ENCODE results near the gene LRRC57.

LRRC57 gene

DNA sequence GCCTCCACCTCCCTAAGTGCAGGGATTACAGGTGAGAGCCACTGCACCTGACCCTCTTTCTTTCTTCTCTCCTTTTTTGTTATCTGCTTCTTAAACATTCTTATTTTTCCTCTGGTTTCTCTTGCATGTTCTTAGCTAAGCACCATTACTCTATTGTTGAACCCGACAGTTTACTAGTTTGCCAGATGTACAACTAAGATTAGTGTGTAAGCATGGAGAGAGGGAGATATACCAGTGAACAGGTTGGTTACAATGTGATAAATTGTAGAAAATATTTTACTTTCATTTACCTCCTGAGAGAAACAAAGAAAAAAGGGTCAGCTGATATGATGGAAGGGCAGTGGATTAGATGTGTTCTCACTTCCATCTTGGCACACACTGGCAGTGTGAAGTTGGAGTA lies 5.0 kb upstream of the LRRC57 start:
- in situ Hi-C loops (cut with MboI; ENCODE audit: low sequenced_read_pairs): no loop called here

DNA sequence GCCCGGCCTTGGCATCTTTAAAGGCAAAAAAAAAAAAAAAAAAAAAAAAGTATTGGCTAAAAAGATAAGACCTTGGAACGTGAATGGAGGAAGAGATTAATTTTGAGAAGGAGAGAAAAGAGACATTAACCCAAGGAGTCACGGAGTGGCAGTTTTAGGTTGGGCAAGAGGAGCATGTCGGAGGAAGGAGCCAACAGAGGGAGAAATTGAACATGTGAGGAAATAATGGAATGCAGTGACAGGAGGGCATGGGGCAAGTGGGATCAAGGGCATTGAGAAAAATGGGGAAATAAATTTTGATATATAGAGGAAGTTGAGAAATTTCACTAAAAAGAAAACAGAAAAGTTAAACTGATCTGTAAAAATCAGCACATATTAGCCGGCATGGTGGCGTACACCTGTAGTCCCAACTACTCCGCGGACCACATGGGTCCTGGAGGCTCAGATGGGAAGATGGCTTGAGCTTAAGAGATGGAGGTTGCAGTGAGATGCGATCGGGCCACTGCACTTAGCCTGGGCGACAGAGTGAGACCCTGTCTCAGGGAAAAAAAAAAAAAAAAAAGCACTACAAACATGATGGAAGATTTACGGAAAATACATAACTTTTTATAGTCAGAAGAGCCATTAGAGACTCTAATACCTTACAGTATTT lies 1.3 kb upstream of the LRRC57 start:
- in situ Hi-C loops (cut with MboI; ENCODE audit: low sequenced_read_pairs): no loop called here

DNA sequence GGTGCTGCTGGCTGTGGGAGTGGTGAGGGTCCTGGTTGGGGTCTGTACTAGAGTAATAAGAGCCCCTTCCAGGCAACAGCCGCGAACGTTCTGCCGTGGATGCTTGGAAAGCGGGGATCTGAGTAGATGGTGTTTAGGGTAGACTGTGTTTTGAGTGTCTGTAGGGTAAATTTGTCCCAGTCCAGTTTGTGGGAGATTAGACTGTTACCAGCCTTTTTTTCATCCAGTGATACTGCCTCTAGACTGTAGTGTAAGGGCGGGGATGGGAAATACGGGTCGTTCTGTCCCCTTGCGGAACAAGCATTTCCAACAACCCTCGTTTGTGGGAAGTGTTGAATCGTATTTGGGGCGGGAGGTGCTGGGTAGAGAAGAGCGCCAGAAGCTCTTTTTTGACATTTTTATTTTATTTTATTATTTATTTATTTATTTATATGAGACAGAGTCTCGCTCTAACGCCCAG lies 469 bp upstream of the LRRC57 start:
- in situ Hi-C loops (cut with MboI; ENCODE audit: low sequenced_read_pairs): no loop called here

DNA sequence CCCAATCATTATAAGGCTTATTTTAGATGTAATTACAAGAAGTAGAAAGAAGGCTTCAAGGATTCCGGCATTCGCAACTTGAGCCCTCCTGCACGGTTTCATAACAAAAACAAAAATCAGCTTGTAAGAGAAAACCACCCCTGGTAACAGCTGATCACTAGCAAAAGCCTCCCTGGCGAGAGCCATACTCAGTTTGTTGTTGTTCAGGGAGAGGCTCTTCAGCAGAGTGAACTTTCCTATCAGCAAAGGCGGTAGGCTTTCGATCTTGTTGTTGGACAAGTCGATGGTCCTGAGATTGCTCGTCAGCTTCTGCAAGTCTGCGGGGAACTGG lies 710 bp downstream of the LRRC57 start:
- in situ Hi-C loops (cut with MboI; ENCODE audit: low sequenced_read_pairs): no loop called here

DNA sequence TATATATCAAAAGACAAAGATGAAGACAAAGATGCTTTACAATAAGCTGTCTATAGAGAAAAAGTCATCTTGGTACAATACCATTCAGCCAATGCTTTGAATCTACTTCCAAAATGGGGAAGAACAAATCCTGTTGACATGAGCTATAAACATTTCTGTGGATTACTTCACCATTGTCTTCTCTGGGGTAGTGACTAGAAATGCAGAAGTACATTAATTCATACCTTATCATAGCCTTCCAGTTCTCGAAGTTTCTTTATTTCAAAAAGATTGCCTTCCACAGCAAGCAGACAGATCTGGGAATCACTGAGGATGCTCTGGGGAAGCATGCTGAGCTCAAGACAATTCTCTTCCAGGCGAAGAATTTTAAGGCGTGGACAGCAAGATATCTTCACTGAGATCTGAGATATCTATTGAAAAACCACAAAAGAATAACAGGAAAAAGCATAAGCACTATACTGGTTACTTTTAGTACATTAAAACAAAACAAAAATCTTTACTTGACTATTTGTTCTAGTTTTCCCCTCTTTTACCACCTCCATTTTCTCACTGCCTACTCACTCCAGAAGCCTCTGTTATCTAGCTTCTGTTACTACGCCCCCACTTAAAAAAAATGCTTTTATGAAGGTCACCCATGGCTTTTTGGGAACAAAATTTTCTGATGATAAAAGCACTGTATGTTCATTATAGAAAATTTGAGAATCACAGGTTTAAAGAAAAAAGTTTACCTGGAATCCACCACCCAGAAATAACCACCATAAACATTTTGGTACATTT lies 3.6 kb downstream of the LRRC57 start:
- in situ Hi-C loops (cut with MboI; ENCODE audit: low sequenced_read_pairs): no loop called here

DNA sequence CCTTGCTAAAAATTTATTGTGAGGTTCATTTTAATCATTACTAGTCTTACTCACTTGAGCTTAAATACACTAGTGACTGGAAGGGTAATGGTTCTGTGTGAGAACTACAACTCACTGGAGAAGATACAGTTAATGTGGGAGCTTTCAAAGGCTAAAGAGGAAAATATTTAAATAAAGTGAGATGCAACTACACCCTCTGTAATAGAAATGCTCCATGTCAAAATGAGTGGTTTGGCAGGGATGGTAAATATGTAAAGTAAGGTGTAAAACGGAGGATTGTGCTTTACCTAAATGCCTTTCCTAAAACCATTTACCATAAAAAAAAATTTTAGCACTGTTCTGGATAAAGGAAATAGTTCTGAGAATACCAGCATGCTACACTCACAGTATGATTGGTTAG lies 15.3 kb downstream of the LRRC57 start:
- in situ Hi-C loops (cut with MboI; ENCODE audit: low sequenced_read_pairs): no loop called here

DNA sequence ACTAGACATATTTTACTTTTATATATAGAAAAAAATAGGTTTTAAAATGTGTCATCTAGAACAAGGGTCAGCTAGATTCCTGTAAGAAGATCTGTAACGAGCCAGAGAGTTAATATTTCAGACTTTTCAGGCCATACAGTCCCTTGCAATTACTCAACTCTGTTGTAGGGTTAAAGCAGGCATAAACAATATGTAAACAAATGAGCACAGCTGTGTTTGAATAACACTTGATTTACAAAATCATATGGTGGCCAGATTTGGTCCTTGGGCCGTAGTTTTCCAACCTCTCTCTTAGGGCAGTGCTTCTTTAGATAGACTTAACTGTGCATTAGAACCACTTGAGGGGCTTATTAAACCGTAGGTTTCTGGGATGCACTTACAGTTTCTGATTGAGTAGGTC lies 19.6 kb downstream of the LRRC57 start:
- in situ Hi-C loops (cut with MboI; ENCODE audit: low sequenced_read_pairs): no loop called here

DNA sequence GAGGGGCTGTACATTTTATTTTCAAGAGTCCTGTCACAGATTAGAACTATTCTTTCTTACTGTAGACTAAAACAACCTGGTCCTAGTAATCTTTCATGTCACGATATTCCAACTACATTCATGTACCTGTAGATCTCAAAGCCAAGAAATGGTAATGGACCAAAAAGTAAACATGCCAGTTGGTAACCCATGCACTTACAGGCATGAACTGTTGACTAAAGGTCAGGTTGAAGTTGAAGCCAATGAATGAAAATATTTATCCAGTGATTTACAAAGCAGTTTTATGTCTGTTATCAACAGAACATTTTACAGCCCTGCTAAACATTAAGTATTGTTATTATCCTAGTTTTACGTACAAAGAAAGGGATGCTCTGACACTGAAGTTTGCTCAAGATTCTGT lies 25.3 kb downstream of the LRRC57 start:
- in situ Hi-C loops (cut with MboI; ENCODE audit: low sequenced_read_pairs): no loop called here

DNA sequence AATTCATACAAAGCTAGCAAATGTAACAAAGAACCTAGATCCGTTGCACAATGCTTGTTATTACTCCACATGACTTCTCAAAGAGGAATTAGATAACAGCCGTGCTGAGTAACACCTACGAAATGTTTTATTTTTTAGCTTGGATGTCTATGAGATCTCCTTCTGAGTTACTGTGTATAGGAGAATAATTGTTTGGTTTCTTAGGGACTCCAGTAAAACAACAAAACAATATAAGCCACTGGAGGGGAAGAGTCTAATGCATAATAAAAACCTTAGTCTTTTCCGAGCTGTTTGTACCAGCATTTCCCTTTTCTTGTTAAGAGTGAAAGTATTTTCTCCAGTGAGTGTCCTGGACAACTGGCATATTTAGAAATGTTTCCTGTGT lies 37.6 kb downstream of the LRRC57 start:
- in situ Hi-C loops (cut with MboI; ENCODE audit: low sequenced_read_pairs): no loop called here

DNA sequence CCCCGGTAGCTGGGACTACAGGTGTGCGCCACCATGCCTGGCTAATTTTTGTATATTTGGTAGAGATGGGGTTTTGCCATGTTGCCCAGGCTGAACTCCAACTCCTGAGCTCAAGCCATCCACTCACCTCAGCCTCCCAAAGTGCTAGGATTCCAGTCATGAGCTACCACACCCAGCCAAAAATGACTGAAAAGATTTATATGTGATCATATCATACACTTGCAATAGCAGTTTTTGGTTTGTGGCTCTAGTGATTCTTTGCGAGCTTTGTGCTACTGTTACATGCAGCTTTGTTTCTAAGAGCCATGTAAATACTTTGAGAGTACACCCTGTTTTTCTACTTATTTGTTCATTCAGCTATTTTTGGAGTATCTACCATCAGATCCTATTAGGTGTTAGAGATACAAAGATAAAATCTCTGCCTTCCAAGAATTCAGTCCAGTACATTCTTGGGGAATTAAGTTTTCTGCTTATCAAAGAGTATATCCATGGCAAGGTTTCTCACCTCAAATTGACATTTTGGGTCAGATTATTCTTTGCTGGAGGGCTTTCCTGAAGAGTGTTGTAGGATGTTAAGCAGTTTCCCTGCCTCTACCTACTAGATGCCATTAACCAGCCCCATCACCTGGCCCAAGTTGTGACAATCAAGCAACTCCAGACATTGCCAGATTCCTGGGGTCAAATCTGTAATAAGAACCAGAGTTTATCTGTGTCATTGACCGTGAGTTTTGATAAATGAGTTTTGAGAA lies 38.2 kb downstream of the LRRC57 start:
- in situ Hi-C loops (cut with MboI; ENCODE audit: low sequenced_read_pairs): no loop called here

DNA sequence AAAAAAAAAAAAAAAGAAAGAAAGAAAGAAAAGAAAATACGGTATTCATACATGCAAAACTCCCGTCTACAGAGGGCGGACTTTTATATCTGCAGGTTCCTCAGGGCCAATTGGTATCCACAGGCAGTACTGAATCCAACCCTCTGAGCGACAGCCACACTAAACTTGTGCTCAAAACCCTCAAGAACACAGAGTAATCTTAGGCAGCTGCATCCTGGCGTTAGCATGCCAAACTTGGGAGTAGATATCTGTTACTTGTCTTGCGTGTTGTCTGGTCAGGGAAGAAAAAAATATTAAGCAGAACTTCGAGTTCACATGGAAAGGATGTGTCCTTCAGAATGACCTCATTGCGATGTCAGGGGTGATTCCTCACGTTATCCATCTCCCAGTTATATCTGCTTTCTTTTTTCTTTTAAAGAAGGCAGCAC lies 40.3 kb downstream of the LRRC57 start:
- in situ Hi-C loops (cut with MboI; ENCODE audit: low sequenced_read_pairs): no loop called here

DNA sequence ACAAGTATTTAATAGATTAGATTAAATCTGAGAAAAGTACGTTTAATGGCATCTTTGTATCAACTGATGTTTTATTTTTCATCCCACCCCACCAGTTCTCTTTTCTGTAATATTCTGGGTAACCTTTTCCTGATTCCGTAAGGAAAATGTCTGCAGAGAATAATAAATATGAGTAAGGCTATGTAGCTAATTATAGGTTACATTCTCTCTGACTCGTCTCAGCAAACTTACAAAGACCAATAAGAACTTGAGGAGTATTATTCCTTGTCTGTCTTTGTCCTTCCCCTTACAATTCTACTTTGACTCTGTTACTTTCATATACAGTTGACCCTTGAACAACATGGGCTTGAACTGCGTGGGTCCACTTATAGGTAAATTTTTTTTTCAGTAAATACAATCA lies 41.1 kb downstream of the LRRC57 start:
- in situ Hi-C loops (cut with MboI; ENCODE audit: low sequenced_read_pairs): no loop called here

DNA sequence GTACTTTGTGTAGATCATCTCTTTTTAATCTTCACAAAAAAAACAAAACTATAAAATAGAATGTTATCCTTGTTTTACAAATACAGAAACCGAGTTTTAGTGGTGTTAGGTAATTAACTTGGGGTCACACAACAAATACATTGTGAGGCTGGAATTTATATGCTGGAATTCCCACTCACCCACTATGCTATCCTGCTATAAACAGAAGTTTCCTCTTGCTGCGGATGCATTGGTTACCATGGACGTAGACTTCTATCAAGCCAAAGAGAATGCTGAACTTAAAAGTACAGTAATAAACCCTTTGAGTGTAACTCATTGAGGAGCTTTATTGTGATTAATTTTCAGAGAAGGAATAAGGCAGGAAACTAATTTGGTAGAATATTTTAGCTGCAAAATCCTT lies 44.0 kb downstream of the LRRC57 start:
- in situ Hi-C loops (cut with MboI; ENCODE audit: low sequenced_read_pairs): no loop called here

DNA sequence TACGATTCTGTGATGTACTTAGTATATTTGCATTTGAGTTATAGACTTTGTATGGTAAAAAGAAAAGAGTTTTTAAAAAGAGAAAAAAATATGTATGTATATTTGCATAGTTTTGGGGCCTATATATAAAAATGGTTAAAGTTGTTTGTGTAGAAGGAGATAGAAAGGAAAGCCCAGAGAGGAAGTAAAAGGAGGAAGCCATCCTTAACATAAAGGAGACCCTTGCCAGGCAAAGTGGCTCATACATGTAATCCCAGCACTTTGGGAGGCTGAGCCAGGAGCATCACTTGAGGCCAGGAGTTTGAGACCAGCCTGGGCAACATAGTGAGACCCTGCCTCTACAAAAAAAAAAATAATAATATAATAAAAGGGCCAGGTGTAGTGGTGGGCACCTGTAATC lies 44.8 kb downstream of the LRRC57 start:
- in situ Hi-C loops (cut with MboI; ENCODE audit: low sequenced_read_pairs): no loop called here

DNA sequence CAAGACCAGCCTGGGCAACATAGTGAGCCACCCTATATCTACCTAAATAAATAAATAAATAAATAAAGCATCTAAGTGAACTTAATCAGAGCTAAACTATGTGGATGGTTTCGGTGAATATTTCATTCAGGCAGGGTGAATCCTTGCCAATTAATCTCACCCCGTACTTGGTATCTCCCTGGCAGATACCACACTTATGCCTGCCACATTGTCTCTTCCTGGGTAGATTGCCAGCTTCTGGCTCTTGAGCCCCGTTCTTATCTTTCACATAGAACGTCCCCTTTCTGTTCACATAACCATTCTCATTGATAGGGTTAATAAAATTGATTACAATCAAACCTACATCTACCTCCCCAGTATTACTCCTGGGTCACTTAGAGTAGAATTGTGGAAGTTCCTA lies 46.1 kb downstream of the LRRC57 start:
- in situ Hi-C loops (cut with MboI; ENCODE audit: low sequenced_read_pairs): no loop called here

DNA sequence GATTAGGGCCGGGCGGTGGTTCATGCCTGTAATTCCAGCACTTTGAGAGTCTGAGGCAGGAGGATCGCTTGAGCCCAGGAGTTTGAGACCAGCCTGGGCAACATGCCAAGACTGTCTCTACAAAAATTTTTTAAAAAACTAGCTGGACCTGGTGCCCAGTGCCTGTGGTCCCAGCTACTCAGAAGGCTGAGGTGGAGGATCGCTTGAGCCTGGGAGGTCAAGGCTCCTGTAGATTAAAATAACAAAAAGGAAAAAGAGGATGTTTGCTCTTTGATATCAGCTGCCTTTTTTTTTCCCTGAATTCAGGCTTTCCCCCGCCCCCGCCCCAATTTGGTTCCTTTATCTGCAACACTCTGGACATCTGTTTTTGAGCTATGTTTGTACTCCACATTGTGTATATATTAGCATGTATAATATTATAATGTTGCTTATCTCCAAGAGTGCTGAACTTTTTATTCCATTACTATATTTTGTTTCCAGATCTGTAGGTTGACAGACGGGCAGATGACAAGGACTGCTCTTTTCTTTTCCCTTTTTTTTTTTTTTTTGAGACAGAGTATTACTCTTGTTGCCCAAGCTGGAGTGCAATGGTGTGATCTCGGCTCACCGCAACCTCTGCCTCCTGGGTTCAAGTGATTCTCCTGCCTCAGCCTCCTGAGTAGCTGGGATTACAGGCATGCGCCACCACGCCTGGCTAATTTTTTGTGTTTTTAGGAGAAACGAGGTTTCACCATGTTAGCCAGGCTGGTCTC lies 48.6 kb downstream of the LRRC57 start:
- in situ Hi-C loops (cut with MboI; ENCODE audit: low sequenced_read_pairs): no loop called here

DNA sequence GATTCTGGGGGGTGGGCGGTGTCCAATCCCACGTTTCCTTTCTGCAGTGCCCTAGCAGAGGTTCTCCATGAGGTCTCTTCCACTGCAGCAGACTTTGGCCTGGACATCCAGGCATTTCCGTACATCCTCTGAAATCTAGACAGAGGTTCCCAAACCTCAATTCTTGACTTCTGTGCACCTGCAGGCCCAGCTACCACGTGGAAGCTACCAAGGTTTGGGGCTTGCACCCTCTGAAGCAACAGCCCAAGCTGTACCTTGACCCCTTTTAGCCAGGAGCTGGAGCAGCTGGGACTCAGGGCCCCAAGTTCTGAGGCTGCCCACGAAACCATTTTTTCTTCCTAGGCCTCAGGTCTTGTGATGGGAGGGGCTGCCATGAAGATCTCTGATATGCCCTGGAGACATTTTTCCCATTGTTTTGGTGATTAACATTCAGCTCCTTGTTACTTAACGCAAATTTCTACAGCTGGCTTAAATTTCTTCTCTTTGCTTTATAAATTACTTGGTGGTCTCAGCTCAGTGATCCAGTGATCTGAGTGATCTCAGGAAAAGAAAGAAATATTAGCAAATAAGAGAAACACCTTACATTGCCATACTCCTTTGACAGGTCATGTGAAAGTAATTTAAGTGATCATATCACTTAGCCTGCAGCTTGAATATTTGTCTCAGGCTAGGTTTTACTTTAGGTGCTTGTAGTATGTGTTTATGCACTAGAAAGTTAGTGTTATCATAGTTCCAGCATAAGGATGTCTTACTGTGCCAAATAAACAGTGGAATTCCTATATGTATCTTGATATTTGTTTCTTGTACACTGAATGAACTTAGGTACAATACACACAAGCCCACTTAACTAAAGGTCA lies 50.2 kb downstream of the LRRC57 start:
- in situ Hi-C loops (cut with MboI; ENCODE audit: low sequenced_read_pairs): no loop called here

DNA sequence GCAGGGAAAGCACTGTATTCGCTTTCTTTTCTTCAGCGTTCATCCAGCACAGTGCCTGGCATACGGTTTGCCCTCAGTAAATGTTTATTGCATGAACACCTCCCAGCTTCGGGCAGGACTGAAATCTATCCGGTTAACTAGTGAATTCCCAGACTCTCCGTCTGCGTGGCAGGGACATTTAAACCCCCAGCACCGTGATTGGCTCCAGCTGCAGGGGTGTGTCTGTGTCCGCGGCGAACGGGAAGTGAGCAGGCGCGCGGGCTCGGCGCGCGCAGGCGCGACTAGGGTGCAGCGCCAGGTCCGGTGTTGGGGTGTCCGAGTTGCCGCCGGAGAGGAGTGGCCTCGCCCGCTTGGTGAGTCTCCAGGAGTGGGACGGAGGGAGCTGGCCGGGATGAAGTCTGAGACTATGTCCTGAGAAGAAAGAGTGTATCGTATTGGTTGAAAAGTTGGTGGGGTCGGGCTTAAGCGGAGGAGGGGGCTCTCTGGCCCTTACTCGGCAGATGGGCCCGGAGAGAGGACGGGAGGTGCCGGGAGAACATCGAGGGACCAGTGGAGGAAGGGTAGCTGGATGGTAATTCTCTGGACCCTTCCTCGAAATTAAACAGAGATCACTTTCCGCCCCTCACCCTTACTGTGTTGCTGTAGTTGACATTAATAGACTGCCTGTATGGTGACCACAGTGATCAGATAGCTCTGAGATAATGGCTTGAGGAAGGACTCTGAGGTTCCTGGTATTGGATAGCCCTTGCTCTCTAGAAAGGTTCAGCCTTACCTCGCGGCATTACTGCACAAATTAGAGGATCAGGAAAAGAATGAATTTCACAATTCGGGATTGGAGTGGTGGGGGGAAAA lies 53.0 kb downstream of the LRRC57 start, which contains the start of gene SNAP23:
TSS of gene SNAP23 (plus strand) at position 274 of the 852 bp plus-strand sequence. CDS start 16,213 bp downstream, outside the sequence.
- in situ Hi-C loops (cut with MboI; ENCODE audit: low sequenced_read_pairs): no loop called here

DNA sequence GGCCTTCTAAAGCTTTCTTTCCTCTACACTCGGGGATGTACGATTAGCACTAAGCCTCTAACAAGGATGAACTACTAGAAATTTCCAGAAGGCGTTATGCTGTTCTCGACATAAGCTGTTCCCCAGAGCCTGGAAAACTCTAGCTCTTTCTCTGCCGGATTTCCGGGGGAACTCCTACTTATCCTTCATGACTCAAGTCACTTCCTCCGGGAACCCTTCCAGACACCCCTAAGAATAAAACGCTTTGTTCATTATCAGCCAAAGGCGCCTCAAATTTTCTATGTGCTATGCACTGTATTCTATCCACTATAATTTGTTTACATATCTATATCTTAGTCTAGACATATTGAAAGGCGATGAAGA lies 53.6 kb downstream of the LRRC57 start:
- in situ Hi-C loops (cut with MboI; ENCODE audit: low sequenced_read_pairs): no loop called here
